Hepatocyte (in vitro differentiated cells): Measurements from ENCODE around the gene PTGIS. TPM values are rescaled to one million over a fixed set of nuclear protein-coding genes. Genes with fewer than 3 reads are reported as not detected.

Experiments
- DNase-seq: peaks from one replicate; pipeline ENCODE4 v3.0.0-alpha.2; 2016; ENCODE audit warnings: low spot score
- H2AFZ ChIP-seq: fragments of 200-600 bp; sonication (generic); 2 replicates; pipeline ENCODE4 v1.6.0; 2016; ENCODE audit warnings: antibody characterized with exemption, mild to moderate bottlenecking
- H3K27ac ChIP-seq: fragments of 200-600 bp; sonication (generic); 2 replicates; pipeline ENCODE4 v1.5.1; 2016; ENCODE audit warnings: mild to moderate bottlenecking
- H3K27me3 ChIP-seq: fragments of 200-600 bp; sonication (generic); 2 replicates; pipeline ENCODE4 v1.6.1; 2016
- H3K36me3 ChIP-seq: fragments of 200-600 bp; sonication (generic); replicated peaks from 2 replicates; pipeline ENCODE4 v1.5.1; 2016; ENCODE audit warnings: low read depth; ENCODE audit not compliant: insufficient read depth
- H3K4me1 ChIP-seq: fragments of 200-600 bp; sonication (generic); 2 replicates; pipeline ENCODE4 v1.5.1; 2016; ENCODE audit warnings: mild to moderate bottlenecking, moderate library complexity; ENCODE audit not compliant: insufficient read depth
- H3K4me2 ChIP-seq: fragments of 200-600 bp; sonication (generic); 2 replicates; pipeline ENCODE4 v1.6.0; 2016
- H3K4me3 ChIP-seq: fragments of 200-600 bp; sonication (generic); 2 replicates; pipeline ENCODE4 v1.5.1; 2016; ENCODE audit warnings: mild to moderate bottlenecking
- H3K79me2 ChIP-seq: fragments of 200-600 bp; sonication (generic); 2 replicates; pipeline ENCODE4 v1.6.0; 2017; ENCODE audit warnings: mild to moderate bottlenecking
- H3K9me2 ChIP-seq: fragments of 200-600 bp; sonication (generic); replicated peaks from 2 replicates; pipeline ENCODE4 v1.6.0; 2017; ENCODE audit warnings: mild to moderate bottlenecking; ENCODE audit not compliant: insufficient read depth
- H3K9me3 ChIP-seq: fragments of 200-600 bp; sonication (generic); 2 replicates; pipeline ENCODE4 v1.5.1; 2016; ENCODE audit warnings: low read depth, mild to moderate bottlenecking
- H4K20me1 ChIP-seq: fragments of 200-600 bp; sonication (generic); 2 replicates; pipeline ENCODE4 v1.6.0; 2016; ENCODE audit warnings: mild to moderate bottlenecking; ENCODE audit not compliant: insufficient read depth, poor library complexity, severe bottlenecking
- EZH2 ChIP-seq: fragments of 200-600 bp; sonication (generic); IDR thresholded peaks from 2 replicates; pipeline ENCODE4 v1.6.1; 2016; ENCODE audit warnings: antibody characterized with exemption, mild to moderate bottlenecking, borderline replicate concordance
- EZH2phosphoT487 ChIP-seq: fragments of 200-600 bp; sonication (generic); IDR thresholded peaks from one replicate; pipeline ENCODE4 v1.6.1; 2018; ENCODE audit warnings: antibody characterized with exemption, mild to moderate bottlenecking, low read depth, moderate library complexity; ENCODE audit not compliant: unreplicated experiment, severe bottlenecking
- WGBS: methylation state at CpG from one replicate; pipeline ENCODE4 v1.1.6; 2016; ENCODE audit warnings: low lambda C conversion rate; ENCODE audit errors: missing lambda C conversion rate; 5-methylcytosine and 5-hydroxymethylcytosine counted together
- polyA plus RNA-seq: library from polyadenylated mRNA; unstranded; fragments of >200 nt; fragmentation: Nextera tagmentation; extraction: Ambion mirVana; gene quantifications from 2 replicates; pipeline ENCODE4 v1.2.1, GENCODE V29; 2016
- total RNA-seq: library from RNA; depleted of rRNA; stranded (reverse); fragments of >200 nt; gene quantifications from 2 replicates; pipeline ENCODE4 v1.2.3, GENCODE V29; 2014
- TF ChIP-seq, protein P1 (sequence below): fragments of 200-600 bp; sonication (generic); IDR thresholded peaks from 2 replicates; pipeline ENCODE4 v1.5.1; 2016; ENCODE audit warnings: antibody characterized with exemption, mild to moderate bottlenecking; ENCODE audit not compliant: poor library complexity

PTGIS gene
- total and polyA plus RNA-seq, 2 experiments from 2014 or later: 25.4 to 26.1 TPM

DNA sequence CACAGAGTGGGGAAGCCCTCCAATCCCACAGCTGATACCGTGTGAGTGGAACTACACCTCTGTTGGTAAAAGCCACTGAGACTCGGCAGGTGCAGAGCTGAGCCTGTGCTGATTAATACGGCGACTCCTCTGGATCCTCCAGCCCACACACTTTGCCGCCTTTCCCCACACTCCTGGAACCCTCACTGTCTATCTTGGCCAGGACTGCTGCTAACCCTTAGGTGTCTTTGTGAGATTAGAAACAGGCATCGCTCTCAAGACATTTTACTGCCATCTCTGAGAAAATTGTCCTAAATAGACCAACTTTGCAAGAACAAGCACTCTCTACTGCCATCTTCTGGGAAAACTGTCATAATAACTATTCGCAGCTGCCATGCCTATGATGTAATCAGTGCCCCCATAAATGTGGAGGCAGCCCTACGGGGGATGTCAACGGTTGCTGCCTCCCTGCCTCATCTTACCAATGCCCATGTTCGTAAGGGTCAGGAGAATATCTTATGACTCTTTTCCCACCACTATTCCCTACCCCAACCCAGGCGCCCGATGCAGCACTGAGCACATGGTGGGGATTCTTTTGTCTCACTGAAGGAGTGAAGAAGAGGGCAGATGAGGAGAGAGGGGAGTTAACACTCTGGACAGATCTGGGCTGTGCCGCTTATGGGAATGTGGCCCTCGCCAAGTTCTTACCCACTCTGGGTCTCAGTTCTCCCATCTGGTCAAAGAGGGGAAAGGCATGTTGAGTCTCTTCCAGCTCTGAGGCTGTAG, 59.3 kb downstream of the PTGIS start:
- H3K4me2 ChIP-seq: no peak overlapping the region

DNA sequence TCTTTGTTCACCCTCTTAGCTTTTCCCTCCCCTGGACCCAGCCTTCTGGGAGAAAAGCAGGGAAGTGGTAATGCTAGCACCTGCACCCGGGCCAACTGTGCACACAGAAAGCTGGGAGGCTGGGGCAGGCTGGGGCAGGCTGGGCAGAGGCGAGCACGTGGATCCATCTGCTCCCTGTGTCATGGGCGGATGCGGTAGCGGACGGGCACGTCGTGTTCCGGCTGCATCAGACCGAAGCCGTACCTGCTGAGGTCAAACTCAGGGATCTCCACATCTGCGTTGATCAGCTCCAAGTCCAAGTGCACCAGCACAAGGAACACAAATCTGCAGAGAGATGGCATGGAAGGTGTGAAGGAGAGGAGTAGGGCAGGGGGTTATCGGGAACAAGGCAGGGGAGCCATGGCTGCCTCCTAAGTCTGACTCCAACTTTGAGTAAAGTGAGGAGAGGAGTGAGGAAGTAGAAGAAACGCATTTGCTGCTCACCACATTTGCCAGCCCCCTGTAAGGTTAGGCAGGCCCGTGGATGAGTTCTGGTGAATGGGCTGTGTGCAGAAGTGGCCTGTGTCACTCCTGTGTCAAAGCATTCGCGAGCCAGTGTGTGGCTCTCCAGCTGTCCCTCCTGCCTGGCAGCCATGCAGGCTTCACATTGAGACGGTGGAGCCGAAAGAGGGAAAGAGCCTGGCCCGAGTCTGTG, 60.0 kb downstream of the PTGIS start:
- Histone ChIP-seq H3K4me1 (peaks cover 10% of the 10 kb centered on the region), H3K9me2 (no peaks in the 10 kb centered on the region), H3K9me3 (no peaks in the 10 kb centered on the region), H3K27me3 (no peaks in the 10 kb centered on the region), H3K36me3 (no peaks in the 10 kb centered on the region), H3K79me2 (no peaks in the 10 kb centered on the region), H3K4me3 (no peak overlapping the region), H4K20me1 (no peaks in the 10 kb centered on the region), H3K27ac (no peak overlapping the region), H2AFZ (no peak overlapping the region), H3K4me2 (no peak overlapping the region)
- WGBS: 92% methylated on average over 21 of the region's 21 CpGs
- no peak for DNase-seq
- TF ChIP-seq EZH2phosphoT487: no peak
- TF ChIP-seq EZH2: no peak
- TF ChIP-seq, protein P1, sequence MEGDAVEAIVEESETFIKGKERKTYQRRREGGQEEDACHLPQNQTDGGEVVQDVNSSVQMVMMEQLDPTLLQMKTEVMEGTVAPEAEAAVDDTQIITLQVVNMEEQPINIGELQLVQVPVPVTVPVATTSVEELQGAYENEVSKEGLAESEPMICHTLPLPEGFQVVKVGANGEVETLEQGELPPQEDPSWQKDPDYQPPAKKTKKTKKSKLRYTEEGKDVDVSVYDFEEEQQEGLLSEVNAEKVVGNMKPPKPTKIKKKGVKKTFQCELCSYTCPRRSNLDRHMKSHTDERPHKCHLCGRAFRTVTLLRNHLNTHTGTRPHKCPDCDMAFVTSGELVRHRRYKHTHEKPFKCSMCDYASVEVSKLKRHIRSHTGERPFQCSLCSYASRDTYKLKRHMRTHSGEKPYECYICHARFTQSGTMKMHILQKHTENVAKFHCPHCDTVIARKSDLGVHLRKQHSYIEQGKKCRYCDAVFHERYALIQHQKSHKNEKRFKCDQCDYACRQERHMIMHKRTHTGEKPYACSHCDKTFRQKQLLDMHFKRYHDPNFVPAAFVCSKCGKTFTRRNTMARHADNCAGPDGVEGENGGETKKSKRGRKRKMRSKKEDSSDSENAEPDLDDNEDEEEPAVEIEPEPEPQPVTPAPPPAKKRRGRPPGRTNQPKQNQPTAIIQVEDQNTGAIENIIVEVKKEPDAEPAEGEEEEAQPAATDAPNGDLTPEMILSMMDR: no peak

More for the DNA sequence above, 59.3 kb downstream of the PTGIS start:
- Histone ChIP-seq H3K79me2 (no peaks in the 10 kb centered on the region), H3K27me3 (no peaks in the 10 kb centered on the region), H3K36me3 (no peaks in the 10 kb centered on the region), H3K9me3 (no peaks in the 10 kb centered on the region), H4K20me1 (no peaks in the 10 kb centered on the region), H3K27ac (no peak overlapping the region), H3K9me2 (no peaks in the 10 kb centered on the region), H3K4me3 (no peak overlapping the region), H3K4me1 (peaks cover 10% of the 10 kb centered on the region), H2AFZ (no peak overlapping the region)
- 69% methylated on average over 14 of the region's 14 CpGs for WGBS
- TF ChIP-seq EZH2phosphoT487 (no peak), EZH2 (no peak)
- TF ChIP-seq, protein P1: peak; percentile 60
- peak; percentile 72 for DNase-seq

DNA sequence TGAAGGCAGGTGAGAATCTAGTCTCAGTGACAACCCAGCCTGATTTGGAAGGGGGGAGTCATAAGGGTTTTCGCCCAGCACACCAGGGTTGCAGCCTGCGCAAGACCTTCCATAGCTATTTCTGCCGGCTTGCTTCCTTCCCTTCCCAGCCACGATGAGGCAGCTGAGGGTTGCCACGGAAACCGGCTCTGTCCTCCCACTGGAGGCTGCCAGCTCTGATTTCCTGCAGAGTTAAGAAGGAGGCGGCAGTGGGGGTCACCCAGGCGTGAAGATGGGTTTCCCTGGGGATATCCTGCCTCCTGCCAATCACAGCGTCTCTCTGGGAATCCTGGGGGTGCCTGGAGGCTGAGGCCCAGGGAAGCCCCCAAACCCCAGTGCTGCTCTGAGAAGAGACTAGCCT, 62.4 kb downstream of the PTGIS start:
- 52% methylated on average over 9 of the region's 9 CpGs for WGBS
- Histone ChIP-seq H3K9me2 (no peaks in the 10 kb centered on the region), H3K4me2 (no peak overlapping the region), H3K4me1 (peaks cover 4% of the 10 kb centered on the region), H3K4me3 (no peak overlapping the region), H3K27ac (no peak overlapping the region), H3K9me3 (no peaks in the 10 kb centered on the region), H2AFZ (no peak overlapping the region), H3K27me3 (no peaks in the 10 kb centered on the region), H4K20me1 (no peaks in the 10 kb centered on the region), H3K36me3 (no peaks in the 10 kb centered on the region), H3K79me2 (no peaks in the 10 kb centered on the region)
- peak; percentile 58 for DNase-seq
- no peak for TF ChIP-seq EZH2phosphoT487
- TF ChIP-seq EZH2: no peak
- TF ChIP-seq, protein P1: no peak
